ENCODE data around the gene DENND2D. TPM values are rescaled to one million over a fixed set of nuclear protein-coding genes. Genes with fewer than 3 reads are reported as not detected.

The DENND2D gene
- total RNA-seq, 1 donor from 2014 or later: 3.6 TPM

DNA sequence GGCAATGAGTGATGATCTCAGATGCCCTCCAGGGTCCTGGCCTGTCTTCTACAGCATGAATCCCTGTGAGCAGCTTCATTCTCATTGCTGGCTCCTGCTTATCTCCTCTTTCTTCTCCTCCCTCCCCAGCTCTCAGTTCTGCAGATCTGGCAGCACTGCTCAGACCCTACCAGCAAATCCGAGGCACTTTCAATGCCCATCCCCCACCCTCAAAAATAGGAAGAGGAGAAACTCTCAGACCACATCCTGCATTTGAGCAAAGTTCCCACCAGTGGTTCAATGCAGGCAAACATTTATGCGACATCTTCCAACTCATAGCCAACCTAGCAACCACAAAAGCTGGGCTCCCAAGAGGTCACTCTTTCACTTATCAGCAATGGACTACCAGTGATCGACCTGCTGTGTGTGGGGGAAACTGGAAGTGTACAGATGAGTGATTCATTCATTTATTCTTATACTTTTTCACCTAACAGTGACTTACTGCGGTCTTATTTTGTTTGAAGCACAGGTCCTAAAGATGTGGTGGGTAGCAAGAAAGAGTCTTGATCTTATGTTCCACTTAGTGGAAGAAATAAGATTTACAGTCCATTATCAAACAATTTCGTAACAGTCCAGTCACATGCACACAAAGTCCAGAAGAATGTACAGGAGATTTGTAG lies 21.3 kb upstream of the DENND2D start:
- DNase-seq (ENCODE audit: low spot score): no peak
- TF ChIP-seq, protein P1, sequence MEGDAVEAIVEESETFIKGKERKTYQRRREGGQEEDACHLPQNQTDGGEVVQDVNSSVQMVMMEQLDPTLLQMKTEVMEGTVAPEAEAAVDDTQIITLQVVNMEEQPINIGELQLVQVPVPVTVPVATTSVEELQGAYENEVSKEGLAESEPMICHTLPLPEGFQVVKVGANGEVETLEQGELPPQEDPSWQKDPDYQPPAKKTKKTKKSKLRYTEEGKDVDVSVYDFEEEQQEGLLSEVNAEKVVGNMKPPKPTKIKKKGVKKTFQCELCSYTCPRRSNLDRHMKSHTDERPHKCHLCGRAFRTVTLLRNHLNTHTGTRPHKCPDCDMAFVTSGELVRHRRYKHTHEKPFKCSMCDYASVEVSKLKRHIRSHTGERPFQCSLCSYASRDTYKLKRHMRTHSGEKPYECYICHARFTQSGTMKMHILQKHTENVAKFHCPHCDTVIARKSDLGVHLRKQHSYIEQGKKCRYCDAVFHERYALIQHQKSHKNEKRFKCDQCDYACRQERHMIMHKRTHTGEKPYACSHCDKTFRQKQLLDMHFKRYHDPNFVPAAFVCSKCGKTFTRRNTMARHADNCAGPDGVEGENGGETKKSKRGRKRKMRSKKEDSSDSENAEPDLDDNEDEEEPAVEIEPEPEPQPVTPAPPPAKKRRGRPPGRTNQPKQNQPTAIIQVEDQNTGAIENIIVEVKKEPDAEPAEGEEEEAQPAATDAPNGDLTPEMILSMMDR (IDR thresholded peaks at IDR 0.05; ENCODE audit: unreplicated experiment): no peak
- no peaks in the 10 kb centered on the region for H3K9me3 Mint-ChIP-seq (ENCODE audit: unreplicated experiment)
- H3K27me3 Mint-ChIP-seq (ENCODE audit: unreplicated experiment): peaks cover 3% of the 10 kb centered on the region
- peak overlapping the region; percentile 84 for H3K27ac Mint-ChIP-seq (ENCODE audit: unreplicated experiment)
- no peaks in the 10 kb centered on the region for H3K36me3 Mint-ChIP-seq (ENCODE audit: low read depth, unreplicated experiment)
- peak overlapping the region; percentile 12 for H3K4me3 Mint-ChIP-seq (ENCODE audit: unreplicated experiment)
- peaks cover 51% of the 10 kb centered on the region for H3K4me1 Mint-ChIP-seq (ENCODE audit: unreplicated experiment)

DNA sequence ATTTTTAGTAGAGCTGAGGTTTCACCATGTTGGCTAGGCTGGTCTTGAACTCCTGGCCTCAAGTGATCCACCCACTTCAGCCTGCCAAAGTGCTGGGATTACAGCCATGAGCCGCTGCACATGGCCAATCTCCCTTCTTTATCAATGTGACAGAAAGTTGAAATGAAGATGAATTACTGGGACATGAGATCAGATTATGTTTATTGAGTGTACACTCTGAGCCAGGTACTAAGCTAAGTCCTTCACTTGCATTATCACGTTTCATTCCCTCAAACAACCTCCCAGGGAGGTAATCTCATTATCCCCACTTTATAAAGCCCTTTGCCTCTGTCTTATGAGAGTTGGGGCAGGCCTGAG lies 20.8 kb upstream of the DENND2D start:
- no peak for DNase-seq (ENCODE audit: low spot score)
- H3K9me3 Mint-ChIP-seq (ENCODE audit: unreplicated experiment): no peaks in the 10 kb centered on the region
- H3K36me3 Mint-ChIP-seq (ENCODE audit: low read depth, unreplicated experiment): no peaks in the 10 kb centered on the region
- peaks cover 56% of the 10 kb centered on the region for H3K4me1 Mint-ChIP-seq (ENCODE audit: unreplicated experiment)
- TF ChIP-seq, protein P1 (IDR thresholded peaks at IDR 0.05; ENCODE audit: unreplicated experiment): no peak
- peak overlapping the region; percentile 84 for H3K27ac Mint-ChIP-seq (ENCODE audit: unreplicated experiment)
- peak overlapping the region; percentile 12 for H3K4me3 Mint-ChIP-seq (ENCODE audit: unreplicated experiment)
- H3K27me3 Mint-ChIP-seq (ENCODE audit: unreplicated experiment): peaks cover 6% of the 10 kb centered on the region

DNA sequence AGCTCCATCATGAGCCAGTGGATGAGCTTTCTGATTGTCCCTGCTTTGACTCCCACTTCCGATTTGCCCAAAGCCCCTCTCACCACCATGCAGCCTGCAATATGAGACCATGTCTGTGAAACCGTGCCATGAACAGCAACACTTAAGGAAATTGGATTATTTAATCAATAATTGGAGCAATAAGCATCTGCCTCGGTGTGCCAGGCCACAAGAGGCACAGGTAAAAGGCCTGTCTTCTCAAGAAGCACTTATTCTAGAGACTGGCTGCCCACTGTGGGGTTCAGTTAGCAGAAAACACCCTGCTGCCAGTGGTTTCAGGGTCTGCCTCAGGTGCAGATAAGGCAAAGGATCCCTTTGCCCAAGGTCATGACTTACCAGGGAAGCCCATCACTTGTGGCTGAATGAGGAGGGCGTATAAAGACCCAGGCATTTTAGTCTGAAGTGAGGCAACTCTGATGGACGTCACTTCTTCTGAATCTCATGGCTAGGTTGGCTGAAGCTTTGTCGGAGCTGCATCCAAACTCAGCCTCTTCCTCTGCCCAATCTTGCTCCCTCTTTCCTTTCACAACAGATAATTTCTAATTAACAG lies 19.9 kb upstream of the DENND2D start:
- Mint-ChIP-seq H3K4me3 (ENCODE audit: unreplicated experiment) (no peak overlapping the region), H3K4me1 (ENCODE audit: unreplicated experiment) (peaks cover 61% of the 10 kb centered on the region), H3K36me3 (ENCODE audit: low read depth, unreplicated experiment) (peaks cover under 1% of the 10 kb centered on the region), H3K9me3 (ENCODE audit: unreplicated experiment) (no peaks in the 10 kb centered on the region), H3K27ac (ENCODE audit: unreplicated experiment) (peak overlapping the region; percentile 57), H3K27me3 (ENCODE audit: unreplicated experiment) (peaks cover 6% of the 10 kb centered on the region)
- DNase-seq (ENCODE audit: low spot score): no peak
- TF ChIP-seq, protein P1 (IDR thresholded peaks at IDR 0.05; ENCODE audit: unreplicated experiment): no peak

GRCh38 chr1:111219557-111220286 lies 19.3 kb upstream of the DENND2D start:
- peaks cover 3% of the 10 kb centered on the region for H3K36me3 Mint-ChIP-seq (ENCODE audit: low read depth, unreplicated experiment)
- peak overlapping the region; percentile 80 for H3K27ac Mint-ChIP-seq (ENCODE audit: unreplicated experiment)
- peaks cover 68% of the 10 kb centered on the region for H3K4me1 Mint-ChIP-seq (ENCODE audit: unreplicated experiment)
- H3K27me3 Mint-ChIP-seq (ENCODE audit: unreplicated experiment): peaks cover 6% of the 10 kb centered on the region
- no peak overlapping the region for H3K4me3 Mint-ChIP-seq (ENCODE audit: unreplicated experiment)
- DNase-seq (ENCODE audit: low spot score): no peak
- TF ChIP-seq, protein P1 (IDR thresholded peaks at IDR 0.05; ENCODE audit: unreplicated experiment): no peak
- H3K9me3 Mint-ChIP-seq (ENCODE audit: unreplicated experiment): no peaks in the 10 kb centered on the region
